GM18517 (cell line): Measurements from ENCODE around the gene MAML3.

Experiments
- ATAC-seq: cut with Tn5 transposase; IDR thresholded peaks from one replicate; pipeline ENCODE4 v1.9.1; 2021; ENCODE audit warnings: mild to moderate bottlenecking, moderate library complexity; ENCODE audit not compliant: unreplicated experiment

Gene MAML3

GRCh38 chr4:140153718-140154571, at the start of gene MAML3:
MAML3 (minus strand) TSS chr4:140154184; CDS start chr4:140153327, 857 bp downstream.
- ATAC-seq: no peak

- ATAC-seq: no peak
Measured at GRCh38 chr4:140198942-140199341, 45.0 kb upstream of the MAML3 start.

- ATAC-seq: no peak
Measured at GRCh38 chr4:140195806-140196205, 41.8 kb upstream of the MAML3 start.

GRCh38 chr4:140189805-140190204, 35.8 kb upstream of the MAML3 start:
- no peak for ATAC-seq

GRCh38 chr4:140188975-140189374, 35.0 kb upstream of the MAML3 start:
- ATAC-seq: no peak

GRCh38 chr4:140187316-140187695, 33.3 kb upstream of the MAML3 start:
- ATAC-seq: no peak

- ATAC-seq: no peak
Measured at GRCh38 chr4:140186651-140187315, 32.8 kb upstream of the MAML3 start.

GRCh38 chr4:140186082-140186438, 32.1 kb upstream of the MAML3 start:
- no peak for ATAC-seq

- ATAC-seq: no peak
Measured at GRCh38 chr4:140185412-140186081, 31.6 kb upstream of the MAML3 start.

GRCh38 chr4:140183270-140183669, 29.3 kb upstream of the MAML3 start:
- ATAC-seq: no peak

- ATAC-seq: no peak
Measured at GRCh38 chr4:140180577-140180976, 26.6 kb upstream of the MAML3 start.

- ATAC-seq: no peak
Measured at GRCh38 chr4:140176735-140177134, 22.8 kb upstream of the MAML3 start.

- ATAC-seq: no peak
Measured at GRCh38 chr4:140174543-140174942, 20.6 kb upstream of the MAML3 start.

GRCh38 chr4:140172960-140173359, 19.0 kb upstream of the MAML3 start:
- ATAC-seq: no peak

GRCh38 chr4:140170299-140170698, 16.3 kb upstream of the MAML3 start:
- ATAC-seq: no peak

- no peak for ATAC-seq
Measured at GRCh38 chr4:140168936-140169335, 15.0 kb upstream of the MAML3 start.

- ATAC-seq: no peak
Measured at GRCh38 chr4:140168474-140168873, 14.5 kb upstream of the MAML3 start.

GRCh38 chr4:140163029-140163810, 9.2 kb upstream of the MAML3 start:
- ATAC-seq: no peak

- no peak for ATAC-seq
Measured at GRCh38 chr4:140162596-140162995, 8.6 kb upstream of the MAML3 start.

GRCh38 chr4:140158365-140159030, 4.5 kb upstream of the MAML3 start:
- ATAC-seq: no peak

- ATAC-seq: no peak
Measured at GRCh38 chr4:140157341-140157740, 3.4 kb upstream of the MAML3 start.
